GM21447 (cell line): ENCODE data around the gene CABP4.
A peak's percentile ranks its signal among the peaks of the same experiment; 100 is the strongest.

Experiments
- ATAC-seq: cut with Tn5 transposase; IDR thresholded peaks from one replicate; pipeline ENCODE4 v1.9.1; 2021; ENCODE audit not compliant: unreplicated experiment

The CABP4 gene

GRCh38 chr11:67435031-67435726 lies 20.0 kb upstream of the CABP4 start:
- no peak for ATAC-seq

GRCh38 chr11:67435727-67436458 lies 19.3 kb upstream of the CABP4 start:
- no peak for ATAC-seq

GRCh38 chr11:67436459-67437081 lies 18.6 kb upstream of the CABP4 start:
- ATAC-seq: peak; percentile 45

GRCh38 chr11:67437082-67437808 lies 17.9 kb upstream of the CABP4 start, which contains the start of gene PTPRCAP:
TSS of gene PTPRCAP (minus strand) at chr11:67437682. CDS start at chr11:67437619, 63 bp downstream.
- peak; percentile 31 for ATAC-seq

GRCh38 chr11:67437809-67438157 lies 17.4 kb upstream of the CABP4 start:
- no peak for ATAC-seq

- no peak for ATAC-seq
These were observed 16.8 kb upstream of the CABP4 start for GRCh38 chr11:67438158-67438902.

GRCh38 chr11:67439321-67440228 lies 15.6 kb upstream of the CABP4 start:
- ATAC-seq: no peak

GRCh38 chr11:67440229-67441097 lies 14.7 kb upstream of the CABP4 start:
- no peak for ATAC-seq

- no peak for ATAC-seq
These were observed 14.0 kb upstream of the CABP4 start for GRCh38 chr11:67441098-67441563.

GRCh38 chr11:67441731-67442351 lies 13.3 kb upstream of the CABP4 start:
- ATAC-seq: no peak

- ATAC-seq: no peak
These were observed 12.4 kb upstream of the CABP4 start for GRCh38 chr11:67442504-67443404.

GRCh38 chr11:67445515-67445914 lies 9.6 kb upstream of the CABP4 start:
- no peak for ATAC-seq

GRCh38 chr11:67448220-67448609 lies 6.9 kb upstream of the CABP4 start:
- ATAC-seq: no peak

GRCh38 chr11:67449116-67449844 lies 5.9 kb upstream of the CABP4 start:
- no peak for ATAC-seq

GRCh38 chr11:67450796-67451657 lies 4.1 kb upstream of the CABP4 start:
- ATAC-seq: no peak

GRCh38 chr11:67451658-67451976 lies 3.5 kb upstream of the CABP4 start:
- ATAC-seq: no peak
